Nasal cavity respiratory epithelium epithelial cell of viscerocranial mucosa (primary cell): ENCODE measurements around the gene KCNK10. TPM values are rescaled to one million over a fixed set of nuclear protein-coding genes. Genes with fewer than 3 reads are reported as not detected.

Experiments
- total RNA-seq: library from RNA; depleted of rRNA; stranded (reverse); fragments of >200 nt; gene quantifications from 2 replicates; pipeline ENCODE4 v1.2.3, GENCODE V29; 2014

Gene KCNK10
- under 0.01 TPM in 2 replicates for total RNA-seq

GRCh38 chr14:88323086-88323522, at the start of gene KCNK10:
Gene KCNK10, minus strand, starts transcription at chr14:88323269. Its CDS starts 471 bp downstream, at chr14:88322798.

Other genes with a start within 250 kb of the KCNK10 start
- gene SPATA7, start 62.4 kb upstream of the KCNK10 start, total RNA-seq, result 6.2 and 9.7 TPM in 2 replicates
- gene PTPN21, start 231.7 kb upstream of the KCNK10 start, total RNA-seq, result 5.8 and 13.4 TPM in 2 replicates
- gene ZC3H14, start 239.8 kb upstream of the KCNK10 start, total RNA-seq, result 49.2 and 70.8 TPM in 2 replicates